Loucy (cell line): ENCODE results near the gene HSPB9.

Source experiments
- H2AFZ ChIP-seq: fragments of 200-600 bp; sonication (generic); 2 replicates; pipeline ENCODE4 v1.6.0; 2016; ENCODE audit warnings: antibody characterized with exemption, mild to moderate bottlenecking, low read length, moderate library complexity
- H3F3A ChIP-seq: fragments of 200-600 bp; 2 replicates; pipeline ENCODE4 v1.6.0; 2016; ENCODE audit warnings: antibody characterized with exemption, low read depth, mild to moderate bottlenecking
- H3K27me3 ChIP-seq: fragments of 200-600 bp; sonication (generic); 2 replicates; pipeline ENCODE4 v1.6.1; 2014; ENCODE audit warnings: low read length, mild to moderate bottlenecking; ENCODE audit not compliant: insufficient read depth, poor library complexity, severe bottlenecking
- H3K36me3 ChIP-seq: fragments of 200-600 bp; sonication (generic); 2 replicates; pipeline ENCODE4 v1.6.1; 2016; ENCODE audit warnings: low read length; ENCODE audit not compliant: insufficient read depth
- H3K4me1 ChIP-seq: fragments of 200-600 bp; sonication (generic); 2 replicates; pipeline ENCODE4 v1.5.1; 2014; ENCODE audit warnings: low read length, mild to moderate bottlenecking; ENCODE audit not compliant: insufficient read depth, poor library complexity, severe bottlenecking
- H3K4me2 ChIP-seq: fragments of 200-600 bp; sonication (generic); 2 replicates; pipeline ENCODE4 v1.6.0; 2014; ENCODE audit warnings: antibody characterized with exemption, low read length, low read depth, mild to moderate bottlenecking; ENCODE audit not compliant: poor library complexity, severe bottlenecking
- H3K4me3 ChIP-seq: fragments of 200-600 bp; sonication (generic); 2 replicates; pipeline ENCODE4 v1.5.1; 2014; ENCODE audit warnings: low read length, mild to moderate bottlenecking, mixed read lengths; ENCODE audit not compliant: poor library complexity, severe bottlenecking
- H3K79me2 ChIP-seq: fragments of 200-600 bp; sonication (generic); 2 replicates; pipeline ENCODE4 v1.6.1; 2014; ENCODE audit warnings: low read length; ENCODE audit not compliant: insufficient read depth
- H3K9ac ChIP-seq: fragments of 200-600 bp; sonication (generic); 2 replicates; pipeline ENCODE4 v1.6.0; 2014; ENCODE audit warnings: mild to moderate bottlenecking, low read depth, low read length, moderate library complexity; ENCODE audit not compliant: poor library complexity, severe bottlenecking
- H3K9me2 ChIP-seq: fragments of 200-600 bp; sonication (generic); replicated peaks from 2 replicates; pipeline ENCODE4 v1.6.1; 2016; ENCODE audit warnings: low read depth, low read length, mixed read lengths
- H3K9me3 ChIP-seq: fragments of 200-600 bp; sonication (generic); 2 replicates; pipeline ENCODE4 v1.6.1; 2014; ENCODE audit warnings: mild to moderate bottlenecking, antibody characterized with exemption, low read length, low read depth; ENCODE audit not compliant: insufficient read depth
- H4K20me1 ChIP-seq: fragments of 200-600 bp; sonication (generic); 2 replicates; pipeline ENCODE4 v1.6.0; 2014; ENCODE audit warnings: antibody characterized with exemption, low read length, mild to moderate bottlenecking; ENCODE audit not compliant: insufficient read depth, poor library complexity, severe bottlenecking
- CTCF ChIP-seq: fragments of 200-600 bp; sonication (generic); conservative IDR thresholded peaks from 2 replicates; pipeline ENCODE4 v1.5.1; 2014; ENCODE audit warnings: mild to moderate bottlenecking, antibody characterized with exemption, low read length
- EZH2phosphoT487 ChIP-seq: fragments of 200-600 bp; IDR thresholded peaks from 2 replicates; pipeline ENCODE4 v1.6.1; 2018; ENCODE audit warnings: antibody characterized with exemption, mild to moderate bottlenecking, moderate library complexity, borderline replicate concordance

Gene HSPB9

GRCh38 chr17:42165751-42166150 lies 43.1 kb downstream of the HSPB9 start:
- no peaks in the 10 kb centered on the region for H3K27me3 ChIP-seq
- no peak overlapping the region for H3K9ac ChIP-seq
- no peak overlapping the region for H3K4me2 ChIP-seq
- no peaks in the 10 kb centered on the region for H3K4me1 ChIP-seq
- TF ChIP-seq CTCF, result no peak
- no peak for TF ChIP-seq EZH2phosphoT487
- H3K36me3 ChIP-seq, result no peaks in the 10 kb centered on the region
- H3K4me3 ChIP-seq, result no peak overlapping the region
- no peaks in the 10 kb centered on the region for H3F3A ChIP-seq
- no peaks in the 10 kb centered on the region for H4K20me1 ChIP-seq
- H2AFZ ChIP-seq, result no peak overlapping the region
- no peaks in the 10 kb centered on the region for H3K79me2 ChIP-seq
- H3K9me3 ChIP-seq, result no peaks in the 10 kb centered on the region
- H3K9me2 ChIP-seq, result no peaks in the 10 kb centered on the region

- Histone ChIP-seq H3K4me2 (no peak overlapping the region), H3K9me3 (no peaks in the 10 kb centered on the region), H3K9me2 (no peaks in the 10 kb centered on the region), H3K4me3 (no peak overlapping the region), H3F3A (no peaks in the 10 kb centered on the region), H3K36me3 (no peaks in the 10 kb centered on the region), H3K9ac (no peak overlapping the region), H4K20me1 (no peaks in the 10 kb centered on the region), H3K79me2 (no peaks in the 10 kb centered on the region), H3K27me3 (no peaks in the 10 kb centered on the region), H2AFZ (no peak overlapping the region), H3K4me1 (no peaks in the 10 kb centered on the region)
- TF ChIP-seq EZH2phosphoT487, result no peak
- TF ChIP-seq CTCF, result no peak
Observed at GRCh38 chr17:42166196-42166763, 43.7 kb downstream of the HSPB9 start.

GRCh38 chr17:42167807-42168206 lies 45.2 kb downstream of the HSPB9 start:
- Histone ChIP-seq H3K9ac (no peak overlapping the region), H3K4me1 (no peaks in the 10 kb centered on the region)

More at GRCh38 chr17:42167807-42168206, 45.2 kb downstream of the HSPB9 start:
- H3K4me3 ChIP-seq, result no peak overlapping the region
- no peaks in the 10 kb centered on the region for H3K9me3 ChIP-seq
- H3F3A ChIP-seq, result no peaks in the 10 kb centered on the region
- H3K9me2 ChIP-seq, result no peaks in the 10 kb centered on the region
- no peaks in the 10 kb centered on the region for H3K27me3 ChIP-seq
- H3K79me2 ChIP-seq, result no peaks in the 10 kb centered on the region
- no peak overlapping the region for H3K4me2 ChIP-seq
- no peak overlapping the region for H2AFZ ChIP-seq
- no peak for TF ChIP-seq CTCF
- no peak for TF ChIP-seq EZH2phosphoT487
- H3K36me3 ChIP-seq, result no peaks in the 10 kb centered on the region
- no peaks in the 10 kb centered on the region for H4K20me1 ChIP-seq
